GM12874 (cell line): ENCODE results near the gene FAM13A.

Experiments
- TF ChIP-seq, protein P1 (sequence below): IDR thresholded peaks from 2 replicates; pipeline ENCODE4 v1.5.1; 2011; ENCODE audit warnings: low read depth, mild to moderate bottlenecking, control low read depth, low read length, moderate library complexity; ENCODE audit not compliant: insufficient read depth

Gene FAM13A

GRCh38 chr4:88724406-88724805, 332.6 kb downstream of the FAM13A start:
- TF ChIP-seq, protein P1, sequence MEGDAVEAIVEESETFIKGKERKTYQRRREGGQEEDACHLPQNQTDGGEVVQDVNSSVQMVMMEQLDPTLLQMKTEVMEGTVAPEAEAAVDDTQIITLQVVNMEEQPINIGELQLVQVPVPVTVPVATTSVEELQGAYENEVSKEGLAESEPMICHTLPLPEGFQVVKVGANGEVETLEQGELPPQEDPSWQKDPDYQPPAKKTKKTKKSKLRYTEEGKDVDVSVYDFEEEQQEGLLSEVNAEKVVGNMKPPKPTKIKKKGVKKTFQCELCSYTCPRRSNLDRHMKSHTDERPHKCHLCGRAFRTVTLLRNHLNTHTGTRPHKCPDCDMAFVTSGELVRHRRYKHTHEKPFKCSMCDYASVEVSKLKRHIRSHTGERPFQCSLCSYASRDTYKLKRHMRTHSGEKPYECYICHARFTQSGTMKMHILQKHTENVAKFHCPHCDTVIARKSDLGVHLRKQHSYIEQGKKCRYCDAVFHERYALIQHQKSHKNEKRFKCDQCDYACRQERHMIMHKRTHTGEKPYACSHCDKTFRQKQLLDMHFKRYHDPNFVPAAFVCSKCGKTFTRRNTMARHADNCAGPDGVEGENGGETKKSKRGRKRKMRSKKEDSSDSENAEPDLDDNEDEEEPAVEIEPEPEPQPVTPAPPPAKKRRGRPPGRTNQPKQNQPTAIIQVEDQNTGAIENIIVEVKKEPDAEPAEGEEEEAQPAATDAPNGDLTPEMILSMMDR, result no peak

DNA sequence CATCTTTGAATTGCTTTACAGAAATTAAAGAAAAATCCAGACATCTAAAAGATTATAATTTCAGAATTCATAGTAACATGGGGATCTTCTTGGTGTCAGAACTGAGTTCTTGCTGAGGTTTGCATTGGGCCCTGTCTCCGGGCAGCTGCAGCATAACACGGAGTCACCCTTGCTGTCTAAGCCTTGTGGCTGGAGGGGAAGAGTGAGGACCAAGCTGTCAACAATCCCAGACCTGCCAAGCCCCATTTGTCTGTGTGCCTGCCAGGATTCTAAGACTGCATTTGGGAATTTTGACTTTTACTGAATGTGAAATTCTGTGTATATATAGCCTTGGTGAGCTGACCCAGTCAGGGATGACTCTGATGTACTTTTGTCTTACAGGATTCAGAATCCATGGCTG, 334.2 kb downstream of the FAM13A start:
- TF ChIP-seq, protein P1, result no peak

DNA sequence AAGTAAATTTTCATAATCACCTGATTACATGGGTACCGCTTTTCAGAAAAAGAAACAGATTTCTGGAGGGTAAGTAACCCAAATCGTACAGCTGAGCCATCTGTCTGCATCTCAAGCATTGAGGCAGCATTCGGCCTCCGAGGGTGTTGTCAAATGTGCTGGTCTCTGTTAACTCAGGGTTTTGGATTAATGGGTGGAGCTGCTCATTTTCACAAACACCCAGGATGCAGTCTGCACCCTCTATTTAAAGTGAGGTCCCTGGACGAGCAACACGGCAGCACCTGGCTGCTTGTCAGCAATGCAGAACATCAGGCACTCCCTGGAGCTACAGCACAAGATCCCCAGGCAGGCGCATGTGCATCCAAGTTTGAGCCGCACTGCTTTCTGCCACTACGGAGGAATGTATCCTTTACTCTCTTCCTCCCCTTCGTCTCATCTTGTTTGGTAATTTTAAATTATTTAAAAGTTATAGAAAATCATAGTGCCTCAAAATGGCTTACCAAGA, 334.7 kb downstream of the FAM13A start:
- TF ChIP-seq, protein P1, result no peak

DNA sequence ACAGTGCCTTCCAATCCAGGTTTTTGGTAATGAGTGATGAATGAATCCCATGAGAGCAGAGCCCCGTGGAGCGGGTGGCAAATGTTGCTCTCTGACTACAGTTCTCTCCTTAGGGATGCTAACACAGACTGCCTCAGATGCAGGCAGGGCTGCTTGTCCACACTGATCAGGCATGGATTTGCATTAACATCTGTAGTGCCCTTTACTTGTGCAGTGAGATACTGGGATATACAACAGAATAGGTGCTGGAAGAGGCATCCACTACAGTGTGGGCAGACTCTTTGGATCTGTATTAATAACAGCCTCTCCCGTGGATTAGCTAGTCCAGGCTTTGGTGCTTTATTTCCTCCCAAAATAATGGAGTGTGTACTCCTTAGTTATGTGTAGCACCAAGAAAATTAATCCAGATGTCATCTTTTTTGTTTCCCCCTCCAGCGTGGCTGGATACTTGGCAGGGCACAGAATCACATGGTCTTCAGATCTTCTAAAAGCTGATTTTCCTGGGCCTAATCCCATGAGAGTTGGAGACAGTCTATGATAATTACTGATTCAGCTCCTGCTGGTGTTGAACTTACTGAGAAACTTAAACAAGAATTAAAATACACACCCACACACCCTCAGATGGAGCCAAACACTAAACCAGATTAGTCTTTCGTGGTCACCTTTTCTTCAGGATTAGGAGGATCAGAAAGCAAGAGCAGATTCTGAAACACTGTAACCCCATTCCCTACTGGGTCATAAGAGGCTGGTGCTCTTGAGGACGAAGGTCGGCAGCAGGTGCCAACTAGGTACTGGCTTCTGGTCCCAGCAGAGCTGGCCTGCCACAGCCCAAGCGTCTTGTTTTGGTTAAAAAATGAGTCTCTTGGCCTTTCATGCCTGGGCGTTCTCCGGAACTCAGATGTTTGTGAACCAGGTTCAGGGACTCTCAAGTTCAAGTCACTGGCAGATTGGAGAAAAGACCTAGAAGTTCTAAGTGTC, 336.2 kb downstream of the FAM13A start:
- TF ChIP-seq, protein P1, result no peak

DNA sequence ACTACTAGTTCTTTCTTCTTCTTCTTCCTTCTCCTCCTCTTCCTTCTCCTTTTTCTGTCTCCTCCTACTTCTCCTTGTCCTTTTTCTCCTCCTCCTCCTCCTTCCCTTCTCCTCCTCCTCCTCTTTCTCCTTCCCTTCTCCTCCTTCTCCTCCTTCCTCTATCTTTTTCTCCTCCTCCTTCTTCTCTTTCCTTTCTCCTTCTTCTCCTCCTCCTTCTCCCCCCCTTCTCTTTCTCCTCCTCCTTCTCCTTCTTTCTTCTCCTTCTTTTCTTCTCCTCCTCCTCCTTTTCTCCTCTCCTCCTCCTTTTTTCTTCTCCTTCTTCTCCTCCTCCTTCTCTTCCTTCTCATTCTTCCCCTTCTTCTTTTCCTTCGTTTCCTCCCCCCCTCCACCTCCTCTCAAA, 337.6 kb downstream of the FAM13A start:
- TF ChIP-seq, protein P1, result no peak

DNA sequence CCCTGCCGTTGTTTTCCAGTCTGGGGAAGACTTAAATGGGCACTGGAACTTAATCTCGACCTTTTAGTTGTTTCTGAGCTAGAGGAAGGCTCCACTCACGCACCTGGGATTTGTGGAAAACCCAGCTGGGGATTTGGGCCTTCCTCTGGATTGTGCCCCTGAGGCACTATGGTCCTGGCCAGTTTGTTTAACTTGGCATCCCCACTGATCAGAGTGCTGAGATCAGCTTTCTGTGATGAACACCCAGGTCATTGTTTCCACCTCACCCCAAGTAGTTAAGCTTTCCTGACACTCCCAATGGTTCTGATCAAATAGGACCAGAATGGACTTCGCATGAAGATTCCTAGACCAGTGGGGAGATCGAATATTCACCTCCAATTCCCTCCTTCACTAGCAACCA, 338.9 kb downstream of the FAM13A start:
- TF ChIP-seq, protein P1, result no peak

- TF ChIP-seq, protein P1, result no peak
These were observed 343.2 kb downstream of the FAM13A start for GRCh38 chr4:88713782-88714181.
